Neural cell (in vitro differentiated cells): ENCODE data around the gene PNKD. TPM values are rescaled to one million over a fixed set of nuclear protein-coding genes. Genes with fewer than 3 reads are reported as not detected.
"Not testable (repeated sequence)": the region's sequence is repeated elsewhere in the genome, so short reads cannot be mapped to it uniquely, and the experiment has no call there.

Source experiments
- H2AFZ ChIP-seq: fragments of 200-600, 300-800 bp; sonication (generic), shearing (Covaris generic); 2 replicates; pipeline ENCODE4 v1.6.0; 2014; ENCODE audit warnings: low read depth, mild to moderate bottlenecking, antibody characterized with exemption, low read length, moderate library complexity
- H3F3A ChIP-seq: fragments of 200-600 bp; shearing (Covaris generic); 2 replicates; pipeline ENCODE4 v1.6.1; 2016; ENCODE audit warnings: mild to moderate bottlenecking, moderate library complexity, mixed read lengths, antibody characterized with exemption, low read length; ENCODE audit not compliant: insufficient read depth, poor library complexity, severe bottlenecking
- H3K27ac ChIP-seq: fragments of 200-600, 300-800 bp; sonication (generic), shearing (Covaris generic); 2 replicates; pipeline ENCODE4 v1.5.1; 2014; ENCODE audit warnings: mild to moderate bottlenecking, low read length, moderate library complexity
- H3K27me3 ChIP-seq: fragments of 300-800, 200-600 bp; sonication (generic), shearing (Covaris generic); 2 replicates; pipeline ENCODE4 v1.6.0; 2014; ENCODE audit warnings: mild to moderate bottlenecking, low read depth, low read length, moderate library complexity; ENCODE audit not compliant: insufficient read depth
- H3K36me3 ChIP-seq: fragments of 300-800, 200-600 bp; sonication (generic), shearing (Covaris generic); 2 replicates; pipeline ENCODE4 v1.5.1; 2014; ENCODE audit warnings: mild to moderate bottlenecking, antibody characterized with exemption, low read length, moderate library complexity; ENCODE audit not compliant: insufficient read depth
- H3K4me2 ChIP-seq: fragments of 300-800, 200-600 bp; sonication (generic), shearing (Covaris generic); 2 replicates; pipeline ENCODE4 v1.6.0; 2014; ENCODE audit warnings: mild to moderate bottlenecking, low read length
- H3K4me3 ChIP-seq: fragments of 300-800, 200-600 bp; sonication (generic), shearing (Covaris generic); 2 replicates; pipeline ENCODE4 v1.5.1; 2014; ENCODE audit warnings: mild to moderate bottlenecking, low read length, moderate library complexity
- H3K79me2 ChIP-seq: fragments of 200-600 bp; shearing (Covaris generic); replicated peaks from 2 replicates; pipeline ENCODE4 v1.6.0; 2014; ENCODE audit warnings: mild to moderate bottlenecking, low read length, moderate library complexity; ENCODE audit not compliant: insufficient read depth
- H3K9ac ChIP-seq: fragments of 300-800, 200-600 bp; sonication (generic), shearing (Covaris generic); 2 replicates; pipeline ENCODE4 v1.6.1; 2016; ENCODE audit warnings: mild to moderate bottlenecking, low read length, mixed read lengths
- H3K9me2 ChIP-seq: fragments of 200-600 bp; shearing (Covaris generic); 2 replicates; pipeline ENCODE4 v1.6.1; 2016; ENCODE audit warnings: mild to moderate bottlenecking, low read length, mixed read lengths; ENCODE audit not compliant: insufficient read depth
- H3K9me3 ChIP-seq: fragments of 200-600, 300-800 bp; sonication (generic), shearing (Covaris generic); 2 replicates; pipeline ENCODE4 v1.6.1; 2016; ENCODE audit warnings: mild to moderate bottlenecking, mixed run types, low read length, moderate library complexity, mixed read lengths
- H4K20me1 ChIP-seq: fragments of 200-600 bp; shearing (Covaris generic); 2 replicates; pipeline ENCODE4 v1.6.1; 2016; ENCODE audit warnings: mild to moderate bottlenecking, mixed run types; ENCODE audit not compliant: insufficient read depth
- CTCF ChIP-seq: fragments of 450-650 bp; IDR thresholded peaks from 2 replicates; pipeline ENCODE4 v1.5.1; 2014; ENCODE audit warnings: antibody characterized with exemption, mild to moderate bottlenecking, moderate library complexity; ENCODE audit not compliant: poor library complexity, severe bottlenecking
- EP300 ChIP-seq: fragments of 450-650 bp; conservative IDR thresholded peaks from 2 replicates; pipeline ENCODE4 v1.6.1; 2014; ENCODE audit warnings: antibody characterized with exemption, mild to moderate bottlenecking, moderate library complexity; ENCODE audit not compliant: poor library complexity, severe bottlenecking
- EZH2 ChIP-seq: fragments of 200-600, 300-800 bp; shearing (Covaris generic), sonication (generic); IDR thresholded peaks from 2 replicates; pipeline ENCODE4 v1.6.1; 2014; ENCODE audit warnings: antibody characterized with exemption, low read length, borderline replicate concordance, mild to moderate bottlenecking; ENCODE audit not compliant: insufficient read depth, poor library complexity, severe bottlenecking
- RAD21 ChIP-seq: fragments of 450-650 bp; conservative IDR thresholded peaks from 2 replicates; pipeline ENCODE4 v1.6.1; 2014; ENCODE audit warnings: antibody characterized with exemption, mild to moderate bottlenecking, moderate library complexity
- REST ChIP-seq: IDR thresholded peaks from 2 replicates; pipeline ENCODE4 v1.6.1; 2012; ENCODE audit warnings: borderline replicate concordance
- SMC3 ChIP-seq: fragments of 450-650 bp; conservative IDR thresholded peaks from 2 replicates; pipeline ENCODE4 v1.6.1; 2014; ENCODE audit warnings: antibody characterized with exemption, mild to moderate bottlenecking, moderate library complexity; ENCODE audit not compliant: poor library complexity
- TAF1 ChIP-seq: IDR thresholded peaks from 2 replicates; pipeline ENCODE4 v1.6.1; 2012; ENCODE audit warnings: low read depth
- polyA plus RNA-seq: library from polyadenylated mRNA; depleted of rRNA; stranded (reverse); fragments of >200 nt; gene quantifications from 2 replicates; pipeline ENCODE4 v1.2.3, GENCODE V29; 2014

PNKD gene
- polyA plus RNA-seq, 1 donor from 2014 or later: 59.7 TPM

- TF ChIP-seq REST: no peak
Observed at GRCh38 chr2:218271865-218272530, 1.7 kb downstream of the PNKD start (continued).

GRCh38 chr2:218272531-218273212 is 2.4 kb downstream of the PNKD start:
- H2AFZ ChIP-seq: no peak overlapping the region
- no peaks in the 10 kb centered on the region for H4K20me1 ChIP-seq
- no peak overlapping the region for H3K4me3 ChIP-seq
- no peaks in the 10 kb centered on the region for H3K9me3 ChIP-seq
- no peak overlapping the region for H3K4me2 ChIP-seq
- H3K27me3 ChIP-seq: no peaks in the 10 kb centered on the region
- no peaks in the 10 kb centered on the region for H3K36me3 ChIP-seq
- H3K79me2 ChIP-seq: peaks cover 9% of the 10 kb centered on the region
- no peak overlapping the region for H3K27ac ChIP-seq
- no peak for TF ChIP-seq EZH2
- peak; percentile 78 for TF ChIP-seq RAD21
- peak; percentile 82 for TF ChIP-seq SMC3
- TF ChIP-seq TAF1: no peak
- TF ChIP-seq CTCF: peak; percentile 81
- no peak for TF ChIP-seq EP300
- no peaks in the 10 kb centered on the region for H3K9me2 ChIP-seq
- H3K9ac ChIP-seq: no peak overlapping the region
- H3F3A ChIP-seq: no peaks in the 10 kb centered on the region

- not testable (repeated sequence) for H3K36me3 ChIP-seq, H3K79me2 ChIP-seq, H3K4me3 ChIP-seq, H3K4me2 ChIP-seq, H2AFZ ChIP-seq, H3K9me2 ChIP-seq, H3K27ac ChIP-seq, H4K20me1 ChIP-seq, H3F3A ChIP-seq, H3K9me3 ChIP-seq, H3K9ac ChIP-seq, H3K27me3 ChIP-seq
Observed at GRCh38 chr2:218273214-218273907, 3.0 kb downstream of the PNKD start.
